Nephron progenitor cell (in vitro differentiated cells): ENCODE results near the gene SPIRE2.

Source experiments
- DNase-seq: peaks from one replicate; pipeline ENCODE4 v3.0.0; 2021
- H3K27ac Mint-ChIP-seq: 2 replicates; pipeline ENCODE4 v1.8.0; 2021; ENCODE audit warnings: mild to moderate bottlenecking, moderate library complexity, mixed read lengths
- H3K27me3 Mint-ChIP-seq: 2 replicates; pipeline ENCODE4 v1.8.0; 2021; ENCODE audit warnings: mild to moderate bottlenecking, low read depth, mixed read lengths; ENCODE audit not compliant: poor library complexity
- H3K36me3 Mint-ChIP-seq: 2 replicates; pipeline ENCODE4 v1.8.0; 2021; ENCODE audit warnings: low read depth, mixed read lengths
- H3K4me1 Mint-ChIP-seq: 2 replicates; pipeline ENCODE4 v1.8.0; 2021; ENCODE audit warnings: mixed read lengths
- H3K4me3 Mint-ChIP-seq: 2 replicates; pipeline ENCODE4 v1.8.0; 2021; ENCODE audit warnings: mild to moderate bottlenecking, moderate library complexity, mixed read lengths
- H3K9me3 Mint-ChIP-seq: 2 replicates; pipeline ENCODE4 v1.8.0; 2021; ENCODE audit warnings: mild to moderate bottlenecking, moderate library complexity, mixed read lengths
- CTCF ChIP-seq: fragments of 200-600 bp; sonication (generic); IDR thresholded peaks from 2 replicates; pipeline ENCODE4 v1.5.0; 2021; ENCODE audit warnings: antibody characterized with exemption

SPIRE2 gene

DNA sequence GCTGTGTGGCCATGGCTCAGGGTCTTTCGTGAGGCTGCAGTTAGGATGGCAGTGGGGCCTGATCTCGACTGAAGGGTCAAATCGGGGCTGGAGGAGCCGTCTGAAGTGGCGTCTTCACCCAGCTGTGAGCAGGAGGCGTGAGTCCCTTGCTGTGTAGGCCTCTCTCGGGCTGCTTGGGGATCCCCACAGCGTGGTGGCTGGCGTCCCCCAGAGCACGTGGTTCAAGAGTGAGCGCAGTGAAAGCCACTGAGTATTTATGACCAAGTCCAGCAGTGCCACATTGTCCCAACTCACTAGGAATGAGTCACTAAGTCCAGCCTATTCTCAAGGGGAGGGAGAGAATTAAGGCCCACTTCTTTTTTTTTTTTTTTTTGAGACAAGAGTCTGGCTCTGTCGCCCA, 33.4 kb downstream of the SPIRE2 start:
- H3K4me3 Mint-ChIP-seq = no peak overlapping the region
- DNase-seq = no peak
- TF ChIP-seq CTCF = no peak
- H3K9me3 Mint-ChIP-seq = peaks cover 6% of the 10 kb centered on the region
- peaks cover 46% of the 10 kb centered on the region for H3K4me1 Mint-ChIP-seq
- no peak overlapping the region for H3K27ac Mint-ChIP-seq
- H3K27me3 Mint-ChIP-seq = peaks cover 3% of the 10 kb centered on the region
- H3K36me3 Mint-ChIP-seq = peaks cover 15% of the 10 kb centered on the region

GRCh38 chr16:89862732-89863131, 34.5 kb downstream of the SPIRE2 start:
- no peak for DNase-seq
- Mint-ChIP-seq H3K4me3 (no peak overlapping the region), H3K4me1 (peaks cover 46% of the 10 kb centered on the region)

DNA sequence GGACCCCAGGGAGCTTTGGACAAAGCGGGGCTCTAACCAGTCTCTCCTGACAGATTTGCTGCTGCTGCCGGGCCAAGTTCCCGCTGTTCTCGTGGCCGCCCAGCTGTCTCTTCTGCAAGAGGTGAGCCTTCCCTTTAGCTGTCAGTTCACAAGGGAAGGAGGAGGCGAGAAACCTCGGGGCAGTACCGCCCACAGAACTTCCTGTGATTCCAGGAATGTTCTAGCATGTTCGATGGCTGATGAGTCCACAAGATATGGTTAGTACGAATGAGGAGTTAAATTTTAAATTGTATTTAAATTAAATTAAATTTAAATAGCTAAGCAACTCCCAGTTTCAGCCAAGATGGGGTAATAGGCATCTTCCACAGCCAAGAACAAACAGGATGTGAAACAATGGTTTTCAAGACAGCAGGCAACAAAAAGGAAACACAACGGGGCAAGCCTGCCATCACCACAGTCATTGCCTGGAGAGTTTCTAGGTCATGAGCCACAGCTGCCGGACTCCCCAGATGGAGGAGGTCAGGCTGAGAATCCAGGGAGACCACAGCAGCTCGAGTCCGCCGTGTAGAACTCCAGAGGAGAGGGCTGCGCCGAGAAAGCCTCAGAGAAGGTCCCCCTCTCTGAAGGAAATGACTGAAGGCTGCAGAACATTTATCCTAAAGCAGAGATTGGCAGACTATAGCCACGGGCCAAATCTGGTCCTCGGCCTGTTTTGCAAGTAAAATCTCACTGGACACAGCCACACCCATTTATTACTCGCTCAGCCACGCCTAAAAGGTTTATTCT, 35.7 kb downstream of the SPIRE2 start:
- Mint-ChIP-seq H3K27me3 (peaks cover 3% of the 10 kb centered on the region), H3K4me3 (no peak overlapping the region), H3K9me3 (peaks cover 22% of the 10 kb centered on the region), H3K36me3 (peaks cover 27% of the 10 kb centered on the region), H3K27ac (peak overlapping the region; percentile 88), H3K4me1 (peaks cover 38% of the 10 kb centered on the region)
- DNase-seq = no peak
- TF ChIP-seq CTCF = no peak

More at GRCh38 chr16:89862732-89863131, 34.5 kb downstream of the SPIRE2 start:
- no peak for TF ChIP-seq CTCF
- Mint-ChIP-seq H3K27me3 (peaks cover 3% of the 10 kb centered on the region), H3K9me3 (peaks cover 17% of the 10 kb centered on the region), H3K36me3 (peaks cover 23% of the 10 kb centered on the region), H3K27ac (no peak overlapping the region)

GRCh38 chr16:89864527-89864820, 36.2 kb downstream of the SPIRE2 start:
- DNase-seq = no peak
- Mint-ChIP-seq H3K27ac (peak overlapping the region; percentile 88), H3K36me3 (peaks cover 27% of the 10 kb centered on the region), H3K27me3 (peaks cover 3% of the 10 kb centered on the region), H3K4me3 (no peak overlapping the region), H3K9me3 (peaks cover 22% of the 10 kb centered on the region), H3K4me1 (peaks cover 35% of the 10 kb centered on the region)
- TF ChIP-seq CTCF = no peak

DNA sequence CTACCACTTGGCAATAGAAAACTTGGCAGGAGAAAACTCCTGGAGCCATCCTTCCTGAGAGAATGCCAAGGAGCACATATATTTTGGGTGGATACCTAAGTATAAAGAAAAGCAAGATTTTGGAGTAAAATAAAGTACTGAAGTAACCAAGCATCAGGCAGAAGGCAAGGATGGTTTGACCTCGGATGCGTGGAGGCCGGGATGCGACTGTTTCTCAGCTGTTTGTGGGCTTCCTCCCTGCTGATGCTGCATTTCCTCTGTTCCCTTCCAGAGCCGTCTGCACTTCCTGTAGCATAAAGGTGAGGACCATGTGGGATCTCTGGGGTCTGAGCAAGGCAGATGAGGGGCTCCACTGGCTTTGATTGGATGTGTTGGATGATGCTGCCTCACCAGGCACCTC, 39.6 kb downstream of the SPIRE2 start:
- peaks cover 22% of the 10 kb centered on the region for H3K9me3 Mint-ChIP-seq
- peaks cover 3% of the 10 kb centered on the region for H3K27me3 Mint-ChIP-seq
- H3K4me1 Mint-ChIP-seq = peaks cover 23% of the 10 kb centered on the region
- peaks cover 26% of the 10 kb centered on the region for H3K36me3 Mint-ChIP-seq
- TF ChIP-seq CTCF = no peak
- H3K27ac Mint-ChIP-seq = no peak overlapping the region
- no peak for DNase-seq
- no peak overlapping the region for H3K4me3 Mint-ChIP-seq

DNA sequence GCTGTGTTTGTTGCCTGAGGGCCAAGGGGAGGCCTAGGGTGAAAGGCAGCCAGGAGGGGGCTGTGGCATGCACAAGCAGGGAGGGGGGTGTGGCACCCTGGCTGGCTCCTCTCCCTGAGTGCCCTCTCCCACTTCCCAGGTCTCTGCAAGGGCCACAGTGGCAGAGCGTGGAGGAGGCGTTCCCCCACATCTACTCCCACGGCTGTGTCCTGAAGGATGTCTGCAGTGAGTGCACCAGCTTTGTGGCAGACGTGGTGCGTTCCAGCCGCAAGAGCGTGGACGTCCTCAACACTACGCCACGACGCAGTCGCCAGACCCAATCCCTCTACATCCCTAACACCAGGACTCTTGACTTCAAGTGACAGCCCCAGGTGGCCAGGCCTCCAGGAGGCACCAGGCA, 41.6 kb downstream of the SPIRE2 start:
- H3K36me3 Mint-ChIP-seq = peaks cover 24% of the 10 kb centered on the region
- H3K27ac Mint-ChIP-seq = no peak overlapping the region
- DNase-seq = no peak

More for the DNA sequence above, 41.6 kb downstream of the SPIRE2 start:
- Mint-ChIP-seq H3K4me3 (no peak overlapping the region), H3K27me3 (no peaks in the 10 kb centered on the region), H3K4me1 (peaks cover 4% of the 10 kb centered on the region), H3K9me3 (peaks cover 24% of the 10 kb centered on the region)
- TF ChIP-seq CTCF = no peak
